Adipose tissue (tissue), 3 donors: ENCODE data around the gene BTBD9. TPM values are rescaled to one million over a fixed set of nuclear protein-coding genes. Genes with fewer than 3 reads are reported as not detected.
A peak's percentile ranks its signal among the peaks of the same experiment; 100 is the strongest.

ENCODE experiments used
- H3K27ac ChIP-seq: one replicate; pipeline ENCODE4 v1.5.1; 2013; ENCODE audit warnings: low read depth, low read length
- WGBS, 3 donors: extraction: QIAGEN DNeasy Blood & Tissue Kit; methylation state at CpG; one replicate each; pipeline ENCODE4 v1.1.7; 2013; 5-methylcytosine and 5-hydroxymethylcytosine counted together
- polyA plus RNA-seq, 3 donors: library from polyadenylated mRNA; stranded (reverse); fragments of 200-250 nt; gene quantifications; one replicate each; pipeline ENCODE4 v1.2.3, GENCODE V29; 2013
- donor health status: healthy with polysubstance abuse.
- donor health status: Bipolar disorder and iron deficiency.
- donor health status: healthy.

The BTBD9 gene
- 1 to 10 TPM; 2.4 to 2.5 (median 2.4) TPM for polyA plus RNA-seq

GRCh38 chr6:38639498-38640215, at the start of gene BTBD9:
Gene BTBD9 (minus strand): TSS chr6:38639929.
- peak within 1 kb of the TSS; percentile 89 for H3K27ac ChIP-seq
- WGBS, 3 donors = 0 to 1% (median 0%) methylated on average over 76 to 82 of the region's 82 CpGs

- H3K27ac ChIP-seq = no peak overlapping the region
- 51 to 77% (median 60%) methylated on average over 6 of the region's 6 CpGs for WGBS, 3 donors
These were observed 48.9 kb upstream of the BTBD9 start for GRCh38 chr6:38688579-38689087.

GRCh38 chr6:38687549-38687948, 47.8 kb upstream of the BTBD9 start:
- H3K27ac ChIP-seq = no peak overlapping the region
- 91 to 98% (median 91%) methylated on average over 1 of the region's 1 CpG for WGBS, 3 donors

GRCh38 chr6:38687043-38687353, 47.3 kb upstream of the BTBD9 start:
- no peak overlapping the region for H3K27ac ChIP-seq
- WGBS, 3 donors = 70 to 92% (median 92%) methylated on average over 2 of the region's 2 CpGs

GRCh38 chr6:38686270-38687042, 46.7 kb upstream of the BTBD9 start:
- WGBS, 3 donors = 79 to 88% (median 84%) methylated on average over 4 of the region's 4 CpGs
- no peak overlapping the region for H3K27ac ChIP-seq

DNA sequence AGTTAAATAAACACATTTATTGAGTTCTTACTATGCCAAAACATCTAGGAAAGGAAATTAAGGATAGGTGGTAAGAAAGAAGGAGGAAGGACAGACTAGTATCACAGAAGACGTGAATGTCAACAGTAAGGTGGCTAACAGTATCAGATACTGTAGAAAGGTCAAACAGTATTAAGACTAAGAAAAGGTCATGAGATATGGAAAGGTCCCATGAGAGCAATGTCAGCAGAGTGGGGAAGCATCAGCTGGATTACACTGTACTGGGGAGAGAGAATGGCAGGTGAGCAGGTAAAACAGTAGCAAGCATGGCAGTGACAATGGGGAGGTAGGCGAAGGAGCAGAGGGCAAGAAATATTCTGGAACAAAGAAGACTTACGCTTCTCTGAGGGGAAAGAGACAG, 45.2 kb upstream of the BTBD9 start:
- no peak overlapping the region for H3K27ac ChIP-seq
- WGBS, 3 donors = 84 to 95% (median 94%) methylated on average over 3 of the region's 3 CpGs

DNA sequence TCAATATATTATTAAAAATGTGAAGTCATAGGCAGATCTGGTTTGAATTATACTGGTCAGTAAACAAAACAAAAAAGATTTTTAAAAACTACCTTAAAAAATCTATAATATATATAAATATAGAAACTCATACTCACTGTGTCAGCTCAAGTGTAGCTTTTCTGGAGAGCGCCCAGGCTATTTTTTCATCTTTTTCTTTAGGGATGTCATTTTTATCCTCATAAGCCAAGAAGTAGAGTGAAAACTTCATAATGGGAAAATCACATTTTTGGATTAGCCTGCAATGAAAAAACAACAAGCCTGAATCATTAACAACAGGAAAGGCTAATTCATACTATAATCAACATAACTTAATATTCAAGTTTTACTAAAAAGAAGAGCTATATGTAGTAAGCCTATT, 44.5 kb upstream of the BTBD9 start:
- 88 to 96% (median 92%) methylated on average over 1 of the region's 1 CpG for WGBS, 3 donors
- H3K27ac ChIP-seq = no peak overlapping the region

DNA sequence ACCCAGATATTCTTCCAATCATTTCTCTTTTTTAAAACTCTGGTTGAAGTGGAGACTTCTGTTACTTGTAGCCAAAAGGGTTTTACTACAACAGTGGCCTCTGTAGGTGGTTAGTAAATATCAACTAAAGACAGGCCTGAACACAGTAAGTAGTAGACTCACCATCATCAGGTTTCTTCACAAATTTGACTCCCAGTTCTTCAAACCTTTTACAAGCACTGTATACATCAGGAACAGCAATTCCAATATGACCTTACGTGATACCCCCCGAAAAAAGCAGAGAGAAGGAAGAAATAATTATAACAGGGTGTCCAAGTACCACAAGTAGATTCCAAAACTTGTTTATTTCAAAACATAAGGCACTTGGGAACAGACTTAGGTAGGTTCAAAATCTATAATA, 42.1 kb upstream of the BTBD9 start:
- 93 to 97% (median 93%) methylated on average over 2 of the region's 2 CpGs for WGBS, 3 donors

GRCh38 chr6:38679668-38680067, 39.9 kb upstream of the BTBD9 start:
- WGBS, 3 donors = 89 to 96% (median 95%) methylated on average over 1 of the region's 1 CpG
- no peak overlapping the region for H3K27ac ChIP-seq

More for the DNA sequence above, 42.1 kb upstream of the BTBD9 start:
- H3K27ac ChIP-seq = no peak overlapping the region

GRCh38 chr6:38678178-38678760, 38.5 kb upstream of the BTBD9 start:
- no peak overlapping the region for H3K27ac ChIP-seq
- 88 to 95% (median 89%) methylated on average over 7 of the region's 7 CpGs for WGBS, 3 donors

DNA sequence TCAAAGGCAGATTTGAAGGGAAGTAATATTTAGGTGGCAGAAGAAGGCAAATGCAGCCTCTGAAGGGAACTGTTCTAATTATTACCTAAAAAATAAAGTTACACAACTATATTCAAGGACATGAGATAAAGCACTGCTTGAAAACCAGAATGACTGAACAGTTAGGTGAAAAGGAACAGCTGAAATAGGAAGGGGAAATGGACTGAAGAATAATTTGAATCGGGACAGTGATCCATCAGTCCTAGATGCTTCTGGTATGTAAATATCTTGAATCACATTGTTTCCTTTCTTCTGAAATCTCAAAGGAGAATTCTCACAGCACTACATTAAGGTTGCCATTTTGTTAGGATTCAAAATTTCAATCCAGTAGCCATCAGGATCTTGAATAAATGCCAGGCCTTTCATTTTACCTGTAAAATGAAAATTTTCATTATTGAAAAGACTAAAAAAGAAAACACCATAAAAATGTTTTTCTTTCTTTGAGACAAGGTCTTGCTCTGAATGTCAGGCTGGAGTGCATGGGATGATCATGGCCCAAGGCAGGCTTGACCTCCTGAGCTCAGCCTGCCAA, 37.3 kb upstream of the BTBD9 start:
- 26 to 74% (median 71%) methylated on average over 1 of the region's 1 CpG for WGBS, 3 donors
- no peak overlapping the region for H3K27ac ChIP-seq

GRCh38 chr6:38676236-38676973, 36.7 kb upstream of the BTBD9 start:
- no peak overlapping the region for H3K27ac ChIP-seq
- WGBS, 3 donors = 40 to 81% (median 70%) methylated on average over 2 of the region's 2 CpGs

- WGBS, 3 donors = 18 to 35% (median 28%) methylated on average over 9 of the region's 9 CpGs
These were observed 33.9 kb upstream of the BTBD9 start for GRCh38 chr6:38673397-38674165.

GRCh38 chr6:38671885-38672467, 32.2 kb upstream of the BTBD9 start:
- no peak overlapping the region for H3K27ac ChIP-seq
- 12 to 19% (median 17%) methylated on average over 2 of the region's 2 CpGs for WGBS, 3 donors

More at GRCh38 chr6:38673397-38674165, 33.9 kb upstream of the BTBD9 start:
- no peak overlapping the region for H3K27ac ChIP-seq

- no peak overlapping the region for H3K27ac ChIP-seq
- WGBS, 3 donors = 86 to 94% (median 86%) methylated on average over 3 of the region's 3 CpGs
These were observed 18.9 kb upstream of the BTBD9 start for GRCh38 chr6:38658418-38659167.

DNA sequence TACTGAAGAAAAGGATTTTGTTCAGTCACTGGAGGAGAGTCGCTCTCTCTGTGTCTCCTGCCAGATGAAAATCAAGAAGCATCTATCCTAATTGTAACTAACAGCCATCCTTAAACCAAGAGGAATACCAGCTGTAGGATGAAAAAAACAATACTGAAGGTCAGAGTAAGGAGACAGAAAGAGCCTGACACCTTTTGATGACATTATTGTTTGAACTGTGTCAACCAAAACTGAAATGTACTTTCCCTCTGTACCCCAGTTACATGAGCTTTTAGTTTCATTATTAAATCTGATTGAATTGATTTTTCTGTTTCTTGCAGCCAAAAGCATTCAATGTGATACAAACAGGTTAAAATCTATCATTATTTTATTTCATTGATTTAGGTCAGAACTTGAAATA, 17.2 kb upstream of the BTBD9 start:
- no peak overlapping the region for H3K27ac ChIP-seq
- WGBS, 3 donors = 95 to 98% (median 95%) methylated on average over 1 of the region's 1 CpG

GRCh38 chr6:38654263-38654662, 14.5 kb upstream of the BTBD9 start:
- no peak overlapping the region for H3K27ac ChIP-seq
- 96 to 100% (median 97%) methylated on average over 2 of the region's 2 CpGs for WGBS, 3 donors
